Amniotic stem cell (primary cell): Measurements from ENCODE around the gene SOX15.
"Not testable (repeated sequence)": the region's sequence is repeated elsewhere in the genome, so short reads cannot be mapped to it uniquely, and the experiment has no call there.

Experiments used
- DNase-seq: peaks from one replicate; lab custom pipeline; 2025; lab: John Stamatoyannopoulos, UW

Gene SOX15

DNA sequence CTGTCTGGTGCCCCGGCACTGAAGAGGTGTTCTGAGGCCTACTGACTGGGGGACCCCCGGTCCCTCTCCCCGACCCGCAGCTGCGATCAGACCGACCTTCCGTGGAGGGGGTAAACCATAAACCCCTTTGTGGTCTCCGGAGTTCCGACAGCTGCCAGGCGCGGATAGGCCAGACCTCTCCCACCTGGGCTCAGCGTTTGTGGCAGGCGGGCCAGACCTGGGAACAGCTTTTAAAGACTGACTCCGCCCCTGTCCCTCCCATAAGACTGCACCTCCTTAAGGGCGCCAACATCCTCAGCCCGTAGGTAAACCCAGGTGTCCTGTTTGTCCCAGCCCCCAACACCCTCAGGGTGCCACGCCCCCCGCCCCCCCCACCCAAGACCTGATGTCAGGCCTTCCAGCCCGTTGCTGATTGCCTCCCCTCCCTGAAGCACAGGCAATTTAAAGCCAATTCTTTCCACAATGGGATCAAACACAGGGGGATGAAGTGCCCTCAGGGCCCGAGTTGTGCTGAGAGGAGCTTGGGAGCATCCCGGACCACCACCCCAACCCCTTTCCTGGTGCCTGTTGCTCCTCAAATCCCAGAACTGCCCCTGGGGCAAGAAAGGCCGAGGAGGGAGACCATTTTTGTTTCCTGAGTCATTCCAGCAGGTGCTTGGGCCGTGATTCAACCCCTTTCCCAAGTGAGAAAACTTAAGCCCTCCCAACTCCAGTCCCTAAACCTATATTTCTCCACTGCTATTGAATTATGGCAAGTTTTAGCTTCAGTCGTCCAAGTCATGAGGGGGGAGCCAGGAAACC, at the start of gene SOX15:
Gene SOX15, minus strand, starts transcription at position 204 of the 801 bp plus-strand sequence. CDS start 418 bp downstream, outside the sequence.
- no peak for DNase-seq

GRCh38 chr17:7636163-7636562, 46.3 kb upstream of the SOX15 start:
- no peak for DNase-seq

DNA sequence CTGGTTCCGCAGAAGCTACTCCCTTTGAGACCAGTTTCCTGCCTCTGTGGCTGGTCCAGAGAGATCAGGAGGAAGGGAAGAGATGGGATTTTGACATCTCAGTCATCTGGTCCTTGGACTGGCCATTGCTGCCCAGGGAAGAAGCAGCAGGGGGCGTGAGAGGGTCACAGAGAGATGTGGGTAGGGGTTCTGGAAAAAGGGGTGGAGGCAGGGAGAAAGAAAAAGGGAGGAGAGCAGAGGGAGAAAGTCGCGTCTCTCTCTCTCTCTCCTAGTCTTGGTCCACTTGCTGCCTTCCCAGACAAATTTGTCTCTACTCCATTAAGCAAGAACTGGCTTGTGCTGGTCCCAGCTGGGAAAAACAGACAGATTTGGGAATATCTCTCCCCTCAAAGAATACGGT, 44.5 kb upstream of the SOX15 start:
- DNase-seq: no peak

GRCh38 chr17:7633093-7633492, 43.2 kb upstream of the SOX15 start:
- DNase-seq: no peak

DNA sequence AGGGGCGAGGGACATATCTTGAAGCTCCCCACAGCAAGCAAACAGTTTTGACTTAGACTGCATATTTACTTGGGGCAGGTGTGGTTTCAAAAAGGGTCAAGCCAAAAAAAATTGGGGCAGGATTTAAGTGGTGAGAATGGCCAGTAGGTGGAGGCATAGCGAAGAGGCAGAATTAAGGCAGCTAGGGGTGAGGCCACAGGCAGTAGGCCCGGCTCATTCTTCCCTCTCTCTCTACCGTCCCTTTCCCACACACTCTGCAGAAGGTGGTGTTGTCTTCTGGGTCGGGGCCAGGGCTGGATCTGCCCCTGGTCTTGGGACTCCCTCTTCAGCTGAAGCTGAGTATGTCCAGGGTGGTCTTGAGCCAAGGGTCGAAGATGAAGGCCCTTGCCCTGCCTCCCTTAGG, 42.6 kb upstream of the SOX15 start:
- no peak for DNase-seq

DNA sequence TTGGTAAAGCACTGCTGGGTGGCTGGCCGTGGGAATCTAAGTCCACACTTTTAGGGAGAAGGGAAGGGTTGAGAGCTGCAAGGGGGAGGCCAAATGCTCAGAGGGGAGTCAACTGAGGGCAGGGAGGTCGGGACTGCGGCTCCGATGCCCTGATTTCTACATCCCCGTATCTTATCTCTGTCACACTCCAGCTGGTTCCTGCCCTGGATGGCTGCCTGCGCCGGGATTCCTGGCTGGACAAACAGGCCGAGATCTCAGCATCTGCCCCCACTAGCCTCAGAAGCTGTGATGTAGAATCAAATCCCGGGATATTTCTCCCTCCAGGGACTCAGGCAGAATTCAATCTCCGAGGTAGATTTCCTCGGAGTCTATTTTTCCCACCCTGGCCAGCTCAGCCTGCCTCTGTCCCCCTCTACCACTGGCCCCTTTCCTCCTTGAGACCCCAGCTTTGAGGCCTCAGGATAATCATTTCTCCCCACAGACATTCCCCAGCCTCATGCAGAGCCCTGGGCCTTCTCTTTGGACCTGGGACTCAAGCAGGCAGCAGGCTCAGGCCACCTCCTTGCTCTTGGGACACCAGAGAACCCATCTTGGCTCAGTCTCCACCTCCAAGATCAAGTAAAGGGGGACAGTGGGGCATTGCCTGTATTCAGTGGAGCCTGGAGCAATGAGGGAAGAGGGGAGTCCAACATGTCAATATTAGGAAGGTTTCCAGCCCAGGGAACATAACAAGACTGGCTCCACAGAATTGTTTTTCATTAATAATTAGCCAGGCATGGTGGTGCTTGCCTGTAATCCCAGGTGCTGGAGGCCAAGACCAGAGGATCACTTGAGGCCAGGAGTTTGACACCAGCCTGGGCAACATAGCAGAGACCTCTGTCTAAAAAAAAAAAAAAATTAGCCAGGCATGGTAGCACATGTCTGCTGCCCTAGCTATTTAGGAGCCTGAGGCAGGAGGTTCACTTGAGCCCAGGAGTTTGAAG, 41.8 kb upstream of the SOX15 start:
- no peak for DNase-seq

DNA sequence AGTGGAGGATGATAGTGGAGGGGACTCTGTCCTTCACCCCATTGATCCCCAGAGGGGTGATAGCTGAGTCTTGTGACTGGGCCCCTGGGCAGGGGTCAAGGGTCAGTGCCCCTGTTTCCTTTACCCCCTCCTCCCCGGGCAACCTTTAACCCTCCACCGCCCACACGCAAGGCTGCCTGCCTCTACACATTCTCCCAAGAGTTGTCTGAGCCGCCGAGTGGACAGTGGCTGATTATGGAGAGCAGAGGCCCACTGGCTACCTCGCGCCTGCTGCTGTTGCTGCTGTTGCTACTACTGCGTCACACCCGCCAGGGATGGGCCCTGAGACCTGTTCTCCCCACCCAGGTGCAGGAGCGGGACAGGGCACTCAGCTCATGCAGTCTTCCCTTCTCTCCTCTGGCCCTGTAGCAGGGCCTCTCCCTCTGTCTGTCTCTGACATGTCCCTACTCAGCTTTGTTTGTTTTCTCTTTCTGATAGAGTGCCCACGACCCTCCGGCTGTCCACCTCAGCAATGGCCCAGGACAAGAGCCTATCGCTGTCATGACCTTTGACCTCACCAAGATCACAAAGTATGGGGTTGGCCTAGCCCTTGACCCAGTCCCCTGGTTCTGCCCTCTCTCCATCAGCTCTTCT, 40.2 kb upstream of the SOX15 start, which contains the start of gene SHBG:
Gene SHBG, plus strand, starts transcription at position 197 of the 633 bp plus-strand sequence. Its CDS starts 38 bp downstream, at position 235.
- no peak for DNase-seq

DNA sequence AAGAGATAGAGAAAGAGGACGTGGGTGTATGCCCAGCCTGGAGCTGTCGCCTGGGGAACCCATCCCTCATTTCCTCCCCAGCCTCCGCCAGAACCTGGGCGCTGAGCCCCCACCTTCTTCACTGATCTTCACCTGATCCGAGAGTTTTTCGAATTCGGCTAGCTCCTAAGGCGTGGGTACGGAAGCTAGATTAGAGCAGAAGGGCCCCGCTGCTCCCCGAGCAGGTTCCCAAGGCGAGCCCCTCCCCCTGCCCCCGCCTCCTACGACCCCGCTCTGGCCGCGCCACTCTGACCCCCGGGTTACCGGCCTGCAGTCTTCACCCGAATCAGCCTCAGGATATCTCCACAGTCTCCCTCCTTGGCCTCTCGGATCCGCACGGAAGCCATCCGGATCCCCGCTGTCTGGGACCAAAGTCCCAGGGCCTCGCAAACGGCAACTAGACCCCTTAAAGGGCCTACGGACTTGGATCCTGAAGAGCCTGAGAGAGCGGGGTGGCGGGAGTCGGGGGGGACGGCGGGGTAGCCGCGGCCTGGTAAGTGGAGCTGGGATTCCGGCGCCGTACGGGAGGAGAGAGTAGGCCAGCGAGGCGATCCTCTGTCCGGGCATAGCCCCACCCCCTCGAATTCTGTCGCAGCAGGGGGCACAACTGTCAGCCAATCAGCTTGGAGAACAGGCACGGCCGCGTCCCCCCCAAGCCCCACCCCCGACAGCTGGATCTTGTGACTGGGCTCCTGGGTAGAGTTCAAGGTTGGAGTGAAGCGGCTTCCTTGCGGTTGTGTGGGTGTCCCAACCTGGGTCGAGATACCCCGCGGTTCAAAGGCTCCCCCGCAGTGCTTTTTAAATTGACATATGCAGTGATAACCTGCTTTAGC, 37.6 kb upstream of the SOX15 start, which contains the start of gene SAT2:
Gene SAT2, minus strand, starts transcription at position 572 of the 872 bp plus-strand sequence. Its CDS starts 186 bp downstream, at position 386.
- DNase-seq: peak; percentile 92

DNA sequence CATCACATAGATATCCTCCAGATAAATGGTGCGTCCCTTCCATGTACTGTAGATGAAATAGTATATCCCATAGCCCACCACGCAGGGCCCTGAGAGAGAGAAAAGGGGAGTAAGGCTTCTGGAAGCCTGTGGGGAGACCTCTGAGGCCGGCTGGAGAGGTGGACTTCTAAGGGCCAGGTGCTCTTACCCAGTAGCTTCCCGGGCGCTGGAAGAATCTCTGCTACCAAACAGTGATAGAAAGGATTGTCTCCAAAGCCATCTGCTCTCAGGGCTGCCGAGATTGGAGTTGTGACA, 37.0 kb upstream of the SOX15 start:
- DNase-seq: no peak

DNA sequence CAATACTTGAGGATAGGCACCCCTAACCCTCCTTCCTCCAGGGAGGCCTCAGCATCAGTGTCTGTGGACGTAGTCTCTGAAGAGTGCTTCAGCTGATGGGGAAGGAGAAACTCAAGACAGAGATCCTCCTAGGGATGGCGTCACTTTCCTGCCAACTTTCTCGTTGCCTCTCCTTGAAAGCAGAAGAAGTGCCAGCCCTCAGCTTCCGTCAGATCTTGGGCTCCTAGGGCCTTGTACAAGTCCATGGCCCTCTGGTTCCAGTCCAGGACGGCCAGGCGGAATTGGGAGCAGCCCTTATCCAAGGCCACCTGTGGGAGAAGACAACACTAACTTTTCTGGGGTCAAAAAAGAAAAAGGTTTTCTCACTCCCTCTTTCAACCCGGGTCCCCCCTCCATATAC, 36.4 kb upstream of the SOX15 start:
- DNase-seq: no peak

DNA sequence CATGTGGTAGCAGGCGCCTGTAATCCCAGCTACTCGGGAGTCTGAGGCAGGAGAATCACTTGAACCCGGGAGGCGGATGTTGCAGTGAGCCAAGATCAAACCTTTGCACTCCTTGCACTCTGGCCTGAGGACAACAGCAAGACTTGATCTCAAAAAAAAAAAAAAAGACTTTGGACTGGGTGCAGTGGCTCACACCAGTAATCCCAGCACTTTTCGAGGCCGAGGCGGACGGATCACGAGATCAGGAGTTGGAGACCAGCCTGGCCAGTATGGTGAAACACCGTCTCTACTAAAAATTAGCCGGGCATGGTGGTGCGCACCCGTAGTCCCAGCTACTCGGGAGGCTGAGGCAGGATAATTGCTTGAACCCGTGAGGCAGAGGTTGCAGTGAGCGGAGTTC, 35.9 kb upstream of the SOX15 start:
- DNase-seq: not testable (repeated sequence)

DNA sequence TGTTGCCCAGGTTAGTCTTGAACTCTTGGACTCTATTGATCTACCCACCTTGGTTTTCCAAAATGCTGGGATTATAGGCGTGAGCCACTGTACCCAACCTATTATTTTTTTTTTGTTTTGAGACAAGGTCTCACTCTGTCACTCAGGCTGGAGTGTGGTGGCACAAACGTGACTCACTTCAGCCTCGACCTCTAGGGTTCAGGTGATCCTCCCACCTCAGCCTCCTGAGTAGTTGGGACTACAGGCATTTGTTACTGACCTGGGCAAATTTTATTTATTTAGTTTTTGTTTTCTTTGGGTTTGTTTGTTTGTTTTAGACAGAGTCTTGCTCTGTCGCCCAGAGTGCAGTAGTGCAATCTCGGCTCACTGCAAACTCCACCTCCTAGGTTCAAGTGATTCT, 33.8 kb upstream of the SOX15 start:
- DNase-seq: no peak

- no peak for DNase-seq
Measured at GRCh38 chr17:7620835-7621234, 30.9 kb upstream of the SOX15 start.

DNA sequence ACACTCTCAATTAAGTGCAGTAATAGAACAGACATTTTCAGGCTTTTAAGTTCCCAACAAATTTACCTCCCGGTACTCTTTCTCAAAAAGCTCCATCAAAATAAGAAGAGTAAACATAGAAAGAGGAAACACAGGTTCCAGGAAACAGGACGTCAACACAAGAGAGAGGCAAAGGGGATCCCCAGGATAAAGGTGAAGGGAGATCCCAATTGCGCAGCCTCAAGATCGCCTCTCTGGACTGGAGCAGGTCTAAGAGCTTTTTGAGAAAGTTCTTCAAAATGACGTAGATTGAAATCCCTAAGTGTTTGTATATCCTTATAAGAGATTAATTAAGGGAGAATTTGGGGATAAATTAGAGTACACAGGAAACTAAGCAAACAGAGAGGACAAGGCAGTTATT, 28.7 kb upstream of the SOX15 start:
- DNase-seq: no peak

DNA sequence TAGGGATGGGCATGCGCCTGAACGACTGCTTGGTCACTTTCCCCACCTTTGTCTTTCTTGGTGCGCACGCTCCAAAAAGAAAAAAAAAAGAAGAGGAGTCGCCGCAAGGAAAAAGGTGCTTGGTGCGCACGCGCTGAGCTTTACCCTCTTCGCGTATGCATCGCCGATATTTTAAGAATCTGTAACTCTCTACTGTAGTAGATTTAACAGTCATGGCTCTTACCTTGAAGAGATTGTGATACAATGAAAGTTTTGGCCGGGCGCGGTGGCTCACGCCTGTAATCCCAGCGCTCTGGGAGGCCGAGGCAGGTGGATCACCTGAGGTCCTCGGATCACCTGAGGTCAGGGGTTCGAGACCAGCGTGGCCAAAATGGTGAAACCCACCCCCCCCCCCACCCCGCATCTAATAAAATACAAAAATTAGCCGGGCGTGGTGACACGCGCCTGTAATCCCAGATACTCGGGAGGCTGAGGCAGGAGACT, 25.4 kb upstream of the SOX15 start:
- no peak for DNase-seq

DNA sequence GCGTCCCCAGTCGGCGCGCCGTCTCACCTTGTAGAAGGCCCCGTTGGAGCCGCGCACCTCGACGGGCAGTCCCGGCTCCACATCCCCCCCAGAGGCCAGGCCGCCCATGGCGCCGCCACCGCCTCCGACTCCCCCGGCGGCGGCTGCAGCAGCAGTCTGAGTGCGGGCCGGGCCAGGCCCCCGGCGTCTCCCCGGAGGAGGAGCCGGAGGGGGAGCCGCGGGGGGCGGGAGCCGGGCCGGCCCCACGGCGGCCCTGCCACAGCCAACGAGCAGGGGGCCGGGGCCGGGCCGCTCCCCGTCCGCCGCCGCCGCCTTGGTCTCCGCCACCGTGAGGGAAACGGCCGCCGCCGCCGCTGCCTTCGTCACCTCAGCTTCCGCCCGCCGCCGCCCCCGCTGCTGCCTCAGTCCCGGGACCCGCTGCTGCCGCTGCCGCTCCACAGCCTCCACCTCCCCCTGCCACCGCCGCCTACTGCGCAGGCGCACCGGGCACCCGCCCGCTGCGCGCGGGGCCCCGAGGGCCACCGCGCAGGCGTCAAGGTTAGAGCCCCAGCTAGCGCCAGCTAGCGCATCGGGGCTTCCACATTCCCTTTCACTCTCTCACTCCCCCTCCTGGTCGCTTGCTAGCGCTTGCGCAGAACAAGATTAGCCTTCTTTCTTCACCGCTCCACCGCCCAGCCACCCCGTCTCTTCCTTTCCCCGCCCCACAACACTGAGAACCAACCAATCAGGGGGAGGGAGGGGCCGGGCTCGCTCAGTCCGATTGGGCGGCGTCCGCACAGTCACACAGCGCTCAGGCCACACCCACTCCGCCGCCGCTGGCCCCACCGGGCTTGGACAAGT, 24.8 kb upstream of the SOX15 start, which contains the start of gene FXR2:
Gene FXR2, minus strand, starts transcription at position 473 of the 840 bp plus-strand sequence. Its CDS starts 365 bp downstream, at position 108.
- peak; percentile 98 for DNase-seq

DNA sequence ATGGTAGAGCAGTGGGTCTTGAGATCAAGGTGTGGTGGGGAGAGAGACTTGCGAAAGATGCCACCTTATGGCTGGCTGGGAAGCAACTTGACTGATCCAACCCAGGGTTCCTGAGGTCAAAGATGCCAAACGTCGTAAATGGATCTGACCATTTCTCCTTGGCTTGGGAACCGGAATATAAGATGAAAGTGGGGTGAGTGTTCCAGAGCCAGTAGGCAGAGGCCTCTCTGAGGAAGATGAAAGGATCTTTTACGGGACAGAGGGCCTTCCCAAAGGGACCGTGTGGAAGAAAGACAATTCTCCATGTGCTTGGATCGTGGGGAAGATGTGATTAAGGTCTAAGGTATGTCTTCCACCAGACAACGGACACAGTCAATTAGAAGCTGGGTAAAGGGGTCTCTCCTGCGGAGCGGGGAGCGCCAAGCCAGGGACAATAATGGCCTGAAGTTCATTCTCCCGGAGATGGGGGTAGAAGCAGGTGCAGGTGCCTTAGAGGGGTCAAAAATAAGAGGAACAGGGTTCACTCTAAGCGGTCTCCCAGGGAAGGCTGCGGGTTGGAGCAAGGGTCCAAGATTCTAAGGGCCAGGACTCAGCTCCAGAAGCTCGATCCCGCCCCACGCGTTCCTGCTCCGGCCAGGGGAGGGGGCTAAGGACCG, 24.0 kb upstream of the SOX15 start:
- DNase-seq: no peak

DNA sequence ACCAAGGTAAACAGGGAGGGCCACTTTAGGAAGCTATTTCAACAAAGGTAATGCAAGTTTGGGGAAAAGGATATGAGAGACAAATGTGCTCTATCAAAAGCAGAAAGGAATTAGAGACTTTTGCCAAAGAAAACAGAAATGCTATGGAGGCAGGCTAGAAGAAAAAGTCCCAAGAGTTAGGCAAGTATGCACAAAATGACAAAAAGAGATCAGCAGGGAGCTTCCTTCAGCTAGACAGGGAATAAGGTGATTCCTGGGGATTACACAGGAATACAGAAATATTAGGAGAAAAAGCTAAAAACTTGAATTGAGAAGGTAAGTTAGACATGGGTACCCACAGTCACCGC, 22.4 kb upstream of the SOX15 start:
- DNase-seq: no peak

- no peak for DNase-seq
Measured at GRCh38 chr17:7611635-7612293, 21.9 kb upstream of the SOX15 start.
